ENCODE data around the gene TBX15.

TBX15 gene

GRCh38 chr1:118989878-118990378, 1.8 kb upstream of the TBX15 start:
- Histone ChIP-seq H3K36me3 (ENCODE audit: insufficient read depth, low read length) (no peaks in the 10 kb centered on the region), H3K4me3 (no peak overlapping the region), H3K27ac (no peak overlapping the region), H3K9ac (ENCODE audit: insufficient read length) (no peak overlapping the region), H3K9me3 (ENCODE audit: low read depth, low read length) (no peaks in the 10 kb centered on the region)
- TF ChIP-seq FOXP2 (optimal IDR thresholded peaks at IDR 0.05; ENCODE audit: control extremely low read depth, extremely low read length, insufficient read depth) = no peak
- no peak for DNase-seq (ENCODE audit: low read depth, low spot score)

GRCh38 chr1:118989006-118989815, 1.1 kb upstream of the TBX15 start:
- Histone ChIP-seq H3K9me3 (ENCODE audit: low read depth, low read length) (no peaks in the 10 kb centered on the region), H3K4me3 (no peak overlapping the region), H3K36me3 (ENCODE audit: insufficient read depth, low read length) (no peaks in the 10 kb centered on the region), H3K27ac (no peak overlapping the region), H3K9ac (ENCODE audit: insufficient read length) (no peak overlapping the region)
- TF ChIP-seq POLR2AphosphoS5 (IDR thresholded peaks at IDR 0.05; ENCODE audit: borderline replicate concordance, low read depth, low read length) = no peak
- TF ChIP-seq EZH2 (IDR thresholded peaks at IDR 0.05) = no peak
- no peak for TF ChIP-seq FOXP2 (optimal IDR thresholded peaks at IDR 0.05; ENCODE audit: control extremely low read depth, extremely low read length, insufficient read depth)
- no peak for DNase-seq (ENCODE audit: low read depth, low spot score)

- Histone ChIP-seq H3K27ac (no peak overlapping the region), H3K36me3 (ENCODE audit: insufficient read depth, low read length) (no peaks in the 10 kb centered on the region), H3K4me3 (peak overlapping the region; percentile 79), H3K9me3 (ENCODE audit: low read depth, low read length) (no peaks in the 10 kb centered on the region), H3K9ac (ENCODE audit: insufficient read length) (no peak overlapping the region)
- DNase-seq (ENCODE audit: low read depth, low spot score) = no peak
- TF ChIP-seq FOXP2 (optimal IDR thresholded peaks at IDR 0.05; ENCODE audit: control extremely low read depth, extremely low read length, insufficient read depth) = no peak
- TF ChIP-seq EZH2 (IDR thresholded peaks at IDR 0.05) = no peak
- TF ChIP-seq POLR2AphosphoS5 (IDR thresholded peaks at IDR 0.05; ENCODE audit: borderline replicate concordance, low read depth, low read length) = no peak
These were observed 516 bp downstream of the TBX15 start for GRCh38 chr1:118987468-118988185.

GRCh38 chr1:118986555-118987467, 1.3 kb downstream of the TBX15 start:
- no peak overlapping the region for H3K9ac ChIP-seq (ENCODE audit: insufficient read length)
- H3K9me3 ChIP-seq (ENCODE audit: low read depth, low read length) = no peaks in the 10 kb centered on the region
- DNase-seq (ENCODE audit: low read depth, low spot score) = peak; percentile 8
- H3K36me3 ChIP-seq (ENCODE audit: insufficient read depth, low read length) = no peaks in the 10 kb centered on the region
- no peak for TF ChIP-seq POLR2AphosphoS5 (IDR thresholded peaks at IDR 0.05; ENCODE audit: borderline replicate concordance, low read depth, low read length)
- H3K4me3 ChIP-seq = peak overlapping the region; percentile 79
- H3K27ac ChIP-seq = no peak overlapping the region

- Histone ChIP-seq H3K36me3 (ENCODE audit: insufficient read depth, low read length) (no peaks in the 10 kb centered on the region), H3K27ac (no peak overlapping the region), H3K9me3 (ENCODE audit: low read depth, low read length) (no peaks in the 10 kb centered on the region), H3K9ac (ENCODE audit: insufficient read length) (no peak overlapping the region), H3K4me3 (peak overlapping the region; percentile 79)
- no peak for DNase-seq (ENCODE audit: low read depth, low spot score)
- no peak for TF ChIP-seq POLR2AphosphoS5 (IDR thresholded peaks at IDR 0.05; ENCODE audit: borderline replicate concordance, low read depth, low read length)
- no peak for TF ChIP-seq FOXP2 (optimal IDR thresholded peaks at IDR 0.05; ENCODE audit: control extremely low read depth, extremely low read length, insufficient read depth)
- TF ChIP-seq EZH2 (IDR thresholded peaks at IDR 0.05) = no peak
These were observed 2.2 kb downstream of the TBX15 start for GRCh38 chr1:118985640-118986554.

- Histone ChIP-seq H3K27ac (no peak overlapping the region), H3K36me3 (ENCODE audit: insufficient read depth, low read length) (no peaks in the 10 kb centered on the region), H3K9ac (ENCODE audit: insufficient read length) (no peak overlapping the region), H3K4me3 (no peak overlapping the region), H3K9me3 (ENCODE audit: low read depth, low read length) (no peaks in the 10 kb centered on the region)
- TF ChIP-seq FOXP2 (optimal IDR thresholded peaks at IDR 0.05; ENCODE audit: control extremely low read depth, extremely low read length, insufficient read depth) (no peak), POLR2AphosphoS5 (IDR thresholded peaks at IDR 0.05; ENCODE audit: borderline replicate concordance, low read depth, low read length) (no peak), EZH2 (IDR thresholded peaks at IDR 0.05) (no peak)
- no peak for DNase-seq (ENCODE audit: low read depth, low spot score)
These were observed 3.2 kb downstream of the TBX15 start for GRCh38 chr1:118984722-118985639.
